Thymus (tissue), 11 donors: ENCODE data around the gene MSX1. TPM values are rescaled to one million over a fixed set of nuclear protein-coding genes. Genes with fewer than 3 reads are reported as not detected.

ENCODE experiments used
- DNase-seq, 9 donors: peaks; one replicate each; pipeline ENCODE4 v3.0.0-alpha.2; 2013; ENCODE audit warnings: low spot score in 9 of 9, low read depth in 6 of 9, missing footprints in 1 of 9
- H3K27ac ChIP-seq, 2 donors: one replicate each; pipeline ENCODE4 v1.5.1; 2013; ENCODE audit warnings: control low read depth in 1 of 2, low read depth in 1 of 2, low read length in 1 of 2, mild to moderate bottlenecking in 1 of 2, moderate library complexity in 1 of 2
- H3K27me3 ChIP-seq, 2 donors: one replicate each; pipeline ENCODE4 v1.5.1; 2013; ENCODE audit warnings: low read length in 1 of 2; ENCODE audit not compliant: control insufficient read depth in 2 of 2, insufficient read depth in 1 of 2
- H3K36me3 ChIP-seq, 2 donors: one replicate each; pipeline ENCODE4 v1.5.1; 2013; ENCODE audit warnings: low read length in 1 of 2, mild to moderate bottlenecking in 1 of 2, moderate library complexity in 1 of 2; ENCODE audit not compliant: control insufficient read depth in 2 of 2, insufficient read depth in 2 of 2
- H3K4me1 ChIP-seq, 2 donors: one replicate each; pipeline ENCODE4 v1.5.1; 2013; ENCODE audit warnings: low read length in 2 of 2; ENCODE audit not compliant: control insufficient read depth in 2 of 2, insufficient read depth in 2 of 2
- H3K4me3 ChIP-seq, 2 donors: one replicate each; pipeline ENCODE4 v1.5.1; 2013; ENCODE audit warnings: low read length in 2 of 2, control low read depth in 1 of 2, mild to moderate bottlenecking in 1 of 2
- H3K9me3 ChIP-seq, 2 donors: one replicate each; pipeline ENCODE4 v1.5.1; 2013; ENCODE audit warnings: low read length in 1 of 2, mild to moderate bottlenecking in 1 of 2; ENCODE audit not compliant: control insufficient read depth in 2 of 2, insufficient read depth in 1 of 2
- WGBS: extraction: QIAGEN DNeasy Blood & Tissue Kit; methylation state at CpG from one replicate; pipeline ENCODE4 v1.1.7; 2013; 5-methylcytosine and 5-hydroxymethylcytosine counted together
- polyA plus RNA-seq: library from polyadenylated mRNA; stranded (reverse); fragments of 200-250 nt; gene quantifications from one replicate; pipeline ENCODE4 v1.2.3, GENCODE V29; 2013
- total RNA-seq: library from RNA; stranded (reverse); fragments of 120-200 nt; gene quantifications from one replicate; pipeline ENCODE4 v1.2.4, GENCODE V29; 2013
- donor health status: healthy.

Gene MSX1
- total and polyA plus RNA-seq, 2 donors: 0.57 to 1.8 TPM

DNA sequence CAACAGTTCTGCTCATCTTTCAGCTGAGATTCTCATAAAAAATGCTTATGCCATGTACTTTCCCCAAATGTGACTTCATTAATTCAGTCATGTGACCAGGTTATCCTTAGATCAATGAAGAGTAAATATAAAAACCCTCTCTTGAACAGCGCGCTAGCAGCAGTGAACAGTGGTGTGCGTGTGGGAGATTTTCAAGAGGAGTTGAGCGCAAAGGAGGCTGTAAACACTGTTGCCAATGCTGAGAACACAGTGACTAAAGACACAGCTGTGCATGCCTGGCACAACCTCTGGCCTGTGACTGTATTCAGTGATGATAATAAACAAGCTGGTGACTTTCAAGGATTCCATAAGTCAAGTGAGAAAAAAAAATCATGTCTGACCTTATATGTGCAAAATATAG is 25.1 kb downstream of the MSX1 start:
- Histone ChIP-seq H3K27me3 (peaks cover 0 to 7% of the 10 kb centered on the region in 2 donors), H3K4me1 (no peaks in the 10 kb centered on the region), H3K4me3 (no peak overlapping the region), H3K36me3 (no peaks in the 10 kb centered on the region), H3K9me3 (no peaks in the 10 kb centered on the region), H3K27ac (no peak overlapping the region)
- 99% methylated on average over 4 of the region's 4 CpGs for WGBS
- no peak for DNase-seq

DNA sequence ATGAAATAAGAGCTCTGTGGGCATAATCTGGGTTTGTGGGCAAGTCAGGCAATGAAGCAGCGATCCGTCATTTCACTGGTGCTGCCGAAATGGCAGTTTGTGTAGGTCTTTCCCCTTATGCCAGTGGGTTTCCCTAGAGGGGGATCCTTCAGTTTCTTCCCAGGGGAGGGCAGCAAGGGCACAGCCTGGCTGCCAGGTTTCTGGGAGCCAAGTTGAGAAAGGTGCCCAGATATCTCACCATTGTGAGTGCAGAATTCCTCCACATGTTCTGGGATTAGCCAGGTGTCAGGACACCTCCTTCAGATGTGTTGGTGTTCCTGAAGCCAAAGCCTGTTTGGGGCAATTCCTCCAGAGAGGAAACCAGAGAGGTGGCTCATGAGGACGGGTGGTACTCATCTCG is 28.0 kb downstream of the MSX1 start:
- no peaks in the 10 kb centered on the region for H3K9me3 ChIP-seq
- H3K4me3 ChIP-seq: no peak overlapping the region
- no peaks in the 10 kb centered on the region for H3K36me3 ChIP-seq
- H3K27me3 ChIP-seq: peaks cover 0 to 9% of the 10 kb centered on the region in 2 donors
- WGBS: 87% methylated on average over 5 of the region's 5 CpGs
- H3K4me1 ChIP-seq: no peaks in the 10 kb centered on the region
- no peak for DNase-seq
- H3K27ac ChIP-seq: no peak overlapping the region

GRCh38 chr4:4888695-4889094 is 29.2 kb downstream of the MSX1 start:
- no peaks in the 10 kb centered on the region for H3K4me1 ChIP-seq
- 88% methylated on average over 5 of the region's 5 CpGs for WGBS
- H3K27me3 ChIP-seq: peaks cover 0 to 9% of the 10 kb centered on the region in 2 donors
- H3K36me3 ChIP-seq: no peaks in the 10 kb centered on the region
- no peaks in the 10 kb centered on the region for H3K9me3 ChIP-seq
- no peak overlapping the region for H3K4me3 ChIP-seq
- no peak overlapping the region for H3K27ac ChIP-seq
- no peak for DNase-seq

DNA sequence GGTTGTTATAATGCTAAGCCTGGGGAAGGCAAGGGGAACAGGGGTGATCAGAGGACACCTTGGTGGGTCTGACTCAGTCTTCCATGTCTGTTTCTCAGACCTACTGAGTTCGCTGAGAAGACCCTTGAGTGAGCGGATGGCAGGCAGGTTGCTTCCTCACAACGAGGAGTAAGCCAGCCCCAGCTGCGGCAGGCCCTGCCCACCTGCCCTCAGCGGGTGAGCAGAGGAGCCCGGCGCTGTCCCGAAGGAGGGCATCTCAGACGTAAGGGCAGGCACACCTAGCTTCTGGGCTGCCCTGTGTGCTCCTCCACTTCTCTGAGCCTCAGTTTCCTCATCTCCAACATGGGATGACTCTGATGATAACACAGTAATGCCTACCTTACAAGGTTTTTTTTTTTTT is 30.3 kb downstream of the MSX1 start:
- Histone ChIP-seq H3K27me3 (peaks cover 0 to 9% of the 10 kb centered on the region in 2 donors), H3K4me3 (no peak overlapping the region), H3K9me3 (no peaks in the 10 kb centered on the region), H3K27ac (no peak overlapping the region), H3K4me1 (no peaks in the 10 kb centered on the region), H3K36me3 (no peaks in the 10 kb centered on the region)
- no peak for DNase-seq
- 90% methylated on average over 9 of the region's 9 CpGs for WGBS

DNA sequence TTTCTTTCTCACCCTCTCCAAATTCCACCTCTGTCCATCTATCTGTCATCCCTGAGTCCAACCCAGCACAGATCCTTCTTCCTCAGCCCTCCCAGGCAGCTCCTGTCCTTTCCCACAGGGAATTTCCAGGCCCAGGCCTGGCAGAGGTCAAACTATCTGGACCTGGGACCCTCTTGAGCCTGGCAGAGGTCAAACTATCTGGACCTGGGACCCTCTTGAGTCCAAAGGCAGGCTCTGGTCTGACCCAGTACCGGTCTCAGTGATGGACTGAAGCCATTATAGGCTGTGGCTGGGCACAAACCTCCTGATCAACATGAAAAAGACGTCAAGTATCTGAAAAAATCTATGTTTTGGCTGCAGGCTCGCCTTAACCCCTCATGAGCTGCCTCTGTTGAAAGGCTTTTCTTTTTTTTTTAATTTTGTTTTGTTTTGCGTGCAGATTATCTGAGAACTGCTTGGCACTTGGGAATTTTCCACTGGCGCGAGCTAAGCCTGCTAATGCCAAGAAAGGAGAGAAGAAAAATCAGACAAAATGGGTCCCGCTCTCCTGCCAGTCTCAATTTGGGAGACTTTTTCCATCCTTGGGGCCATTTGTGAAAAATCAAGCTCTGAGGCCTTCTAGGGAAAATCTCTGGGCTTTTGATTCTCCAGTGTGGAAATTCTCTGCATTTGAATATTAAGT is 31.2 kb downstream of the MSX1 start:
- no peaks in the 10 kb centered on the region for H3K9me3 ChIP-seq
- H3K36me3 ChIP-seq: no peaks in the 10 kb centered on the region
- no peak overlapping the region for H3K4me3 ChIP-seq
- DNase-seq: no peak
- WGBS: 92% methylated on average over 7 of the region's 7 CpGs
- peaks cover 0 to 9% of the 10 kb centered on the region in 2 donors for H3K27me3 ChIP-seq
- H3K4me1 ChIP-seq: no peaks in the 10 kb centered on the region
- no peak overlapping the region for H3K27ac ChIP-seq

GRCh38 chr4:4893721-4894120 is 34.3 kb downstream of the MSX1 start:
- DNase-seq: no peak
- Histone ChIP-seq H3K27me3 (peaks cover 0 to 2% of the 10 kb centered on the region in 2 donors), H3K4me1 (no peaks in the 10 kb centered on the region), H3K36me3 (no peaks in the 10 kb centered on the region), H3K27ac (no peak overlapping the region), H3K4me3 (no peak overlapping the region), H3K9me3 (no peaks in the 10 kb centered on the region)
- WGBS: 94% methylated on average over 4 of the region's 4 CpGs

DNA sequence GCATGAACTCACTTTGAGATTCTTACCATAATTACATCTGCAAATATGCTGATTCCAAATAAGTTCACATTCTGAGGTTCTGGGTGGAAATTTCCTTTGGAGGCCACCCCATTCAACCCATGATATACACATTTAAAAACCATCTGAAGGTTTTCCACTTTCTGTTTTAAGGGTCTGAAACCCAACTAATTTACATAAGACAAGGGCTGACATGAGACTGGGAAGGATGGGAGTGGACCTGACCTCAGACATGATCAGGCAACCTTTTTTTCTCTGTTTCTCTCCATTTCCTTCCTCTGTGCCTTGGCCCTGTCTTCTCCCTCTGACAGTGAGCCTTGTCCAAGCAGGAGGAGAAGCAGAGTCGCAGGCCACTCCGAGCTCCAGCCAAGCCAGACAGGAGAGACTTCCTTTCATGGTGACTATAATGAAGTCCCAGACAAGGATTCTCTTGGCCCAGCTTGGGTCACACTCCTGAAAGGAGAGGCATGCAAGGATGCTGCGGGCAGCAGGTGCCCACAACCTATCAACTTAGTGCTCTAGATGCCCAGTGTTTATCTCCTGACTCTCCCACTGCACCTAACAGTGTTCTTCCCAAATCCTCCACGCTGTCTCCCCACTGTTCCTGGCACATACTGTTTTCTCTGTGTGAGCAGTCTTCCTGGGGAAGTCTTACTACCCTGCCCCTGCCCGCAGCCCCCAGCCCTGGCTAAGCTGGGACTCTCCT is 39.9 kb downstream of the MSX1 start:
- Histone ChIP-seq H3K4me1 (no peaks in the 10 kb centered on the region), H3K9me3 (no peaks in the 10 kb centered on the region), H3K27ac (no peak overlapping the region), H3K4me3 (no peak overlapping the region), H3K27me3 (no peaks in the 10 kb centered on the region), H3K36me3 (no peaks in the 10 kb centered on the region)
- 96% methylated on average over 5 of the region's 5 CpGs for WGBS
- DNase-seq: no peak

DNA sequence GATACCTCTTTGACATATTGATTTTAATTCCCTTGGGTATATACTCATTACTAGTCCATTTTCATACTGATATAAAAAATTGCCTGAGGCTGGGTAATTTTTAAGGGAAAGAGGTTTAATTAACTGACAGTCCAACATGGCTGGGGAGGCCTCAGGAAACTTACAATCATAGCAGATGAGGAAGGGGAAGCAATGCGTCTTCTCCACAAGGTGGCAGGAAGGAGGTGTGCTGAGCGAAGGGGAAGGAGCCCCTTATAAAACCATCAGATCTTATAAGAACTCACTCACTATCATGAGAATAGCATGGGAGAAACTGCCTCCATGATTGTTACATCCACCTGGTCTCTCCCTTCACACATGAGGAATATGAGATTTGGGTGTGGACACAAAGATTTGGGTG is 42.4 kb downstream of the MSX1 start:
- Histone ChIP-seq H3K36me3 (no peaks in the 10 kb centered on the region), H3K4me1 (no peaks in the 10 kb centered on the region), H3K9me3 (no peaks in the 10 kb centered on the region), H3K27me3 (no peaks in the 10 kb centered on the region), H3K27ac (no peak overlapping the region), H3K4me3 (no peak overlapping the region)
- WGBS: 58% methylated on average over 2 of the region's 2 CpGs
- DNase-seq: peak in 2 of 9 donors; percentile 5 to 7

DNA sequence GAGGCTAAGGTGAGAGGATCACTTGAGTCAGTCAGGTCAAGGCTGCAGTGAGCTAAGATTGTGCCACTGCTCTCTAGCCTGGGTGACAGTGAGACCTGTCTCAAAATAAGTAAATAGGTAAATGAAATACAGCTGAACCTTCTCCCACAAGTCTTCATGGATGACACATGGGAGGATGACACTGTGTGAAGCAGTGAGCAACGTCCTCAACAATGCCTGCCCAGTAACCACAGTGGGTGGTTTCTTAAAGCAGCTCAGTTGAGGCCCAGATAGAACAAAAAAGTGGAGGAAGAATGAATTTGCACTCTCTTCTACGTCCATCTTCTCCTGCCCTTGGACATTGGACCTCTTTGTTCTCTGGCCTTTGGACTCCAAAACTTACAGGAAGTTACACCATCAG is 52.7 kb downstream of the MSX1 start:
- Histone ChIP-seq H3K4me3 (no peak overlapping the region), H3K27me3 (no peaks in the 10 kb centered on the region), H3K27ac (no peak overlapping the region), H3K9me3 (peaks cover 0 to 3% of the 10 kb centered on the region in 2 donors), H3K36me3 (no peaks in the 10 kb centered on the region), H3K4me1 (no peaks in the 10 kb centered on the region)
- 80% methylated on average over 2 of the region's 2 CpGs for WGBS
- no peak for DNase-seq
